HG02852 (cell line): ENCODE results near the gene CLASRP.
A peak's percentile ranks its signal among the peaks of the same experiment; 100 is the strongest.

Source experiments
- ATAC-seq: cut with Tn5 transposase; IDR thresholded peaks from one replicate; pipeline ENCODE4 v1.9.1; 2021; ENCODE audit warnings: mild to moderate bottlenecking, moderate library complexity; ENCODE audit not compliant: unreplicated experiment

CLASRP gene

DNA sequence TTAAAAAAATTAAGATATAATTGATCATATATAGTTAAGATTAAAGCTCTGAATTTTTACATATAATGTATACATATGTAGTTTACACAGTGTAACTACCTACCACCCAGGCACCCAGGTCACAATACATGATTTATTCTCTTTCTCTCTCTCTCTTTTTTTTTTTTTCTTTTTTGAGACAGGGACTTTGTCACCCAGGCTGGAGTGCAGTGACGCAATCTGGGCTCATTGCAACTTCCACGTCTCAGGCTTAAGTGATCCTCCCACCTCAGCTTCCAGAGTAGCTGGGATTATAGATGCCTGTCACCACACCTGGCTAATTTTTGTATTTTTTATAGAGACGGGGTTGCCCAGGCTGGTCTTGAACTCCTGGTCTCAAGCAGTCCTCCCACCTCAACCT, 18.8 kb upstream of the CLASRP start:
- ATAC-seq, result no peak

DNA sequence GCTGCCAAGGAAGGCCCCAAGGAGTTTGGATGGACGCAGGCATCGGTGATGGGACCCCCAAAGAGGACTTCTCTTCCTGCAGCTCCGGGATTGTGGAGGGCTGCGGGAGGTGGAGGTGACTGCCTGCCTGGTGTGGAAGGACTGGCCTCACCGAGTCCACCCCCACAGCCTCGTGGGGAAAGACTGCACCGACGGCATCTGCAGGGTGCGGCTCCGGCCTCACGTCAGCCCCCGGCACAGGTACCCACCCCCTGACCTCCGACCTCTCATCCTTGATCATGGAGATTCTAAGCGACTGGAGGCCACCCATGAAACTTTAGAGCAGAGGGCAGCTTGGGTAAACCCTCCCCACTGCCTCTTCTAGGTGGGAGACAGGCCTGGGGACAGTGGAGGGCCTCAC, 16.9 kb upstream of the CLASRP start:
- ATAC-seq, result no peak

DNA sequence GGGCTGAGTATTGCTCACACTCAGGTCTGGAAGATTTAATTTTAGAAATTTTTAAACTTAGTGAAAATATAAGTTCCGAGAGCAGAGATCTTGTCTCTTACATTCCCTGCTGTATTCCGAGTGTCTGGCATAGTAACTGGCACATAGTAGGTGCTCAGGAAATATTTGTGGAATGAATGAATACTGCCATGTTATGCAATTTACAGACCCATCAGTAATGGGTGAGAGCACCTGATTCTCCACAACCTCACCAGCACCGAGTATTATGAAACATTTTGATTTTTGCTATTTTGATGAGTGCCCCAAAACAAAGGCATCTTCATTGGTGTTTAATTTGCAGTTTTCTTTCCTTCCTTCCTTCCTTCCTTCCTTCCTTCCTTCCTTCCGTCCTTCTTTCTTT, 15.8 kb upstream of the CLASRP start:
- ATAC-seq, result no peak

DNA sequence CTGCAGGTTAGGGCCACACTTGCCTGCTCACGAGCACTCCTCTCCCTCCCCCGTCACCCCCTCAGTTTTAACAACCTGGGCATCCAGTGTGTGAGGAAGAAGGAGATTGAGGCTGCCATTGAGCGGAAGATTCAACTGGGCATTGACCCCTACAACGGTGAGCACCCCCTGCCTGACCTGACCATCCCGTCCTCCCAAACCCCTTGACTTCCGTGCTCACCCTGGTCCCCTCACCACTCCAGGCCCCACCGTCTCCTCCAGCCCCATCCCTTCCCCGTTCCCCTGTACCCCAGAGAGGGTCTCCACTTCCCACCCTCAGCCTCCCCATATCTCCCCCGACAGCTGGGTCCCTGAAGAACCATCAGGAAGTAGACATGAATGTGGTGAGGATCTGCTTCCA, 13.6 kb upstream of the CLASRP start:
- no peak for ATAC-seq

DNA sequence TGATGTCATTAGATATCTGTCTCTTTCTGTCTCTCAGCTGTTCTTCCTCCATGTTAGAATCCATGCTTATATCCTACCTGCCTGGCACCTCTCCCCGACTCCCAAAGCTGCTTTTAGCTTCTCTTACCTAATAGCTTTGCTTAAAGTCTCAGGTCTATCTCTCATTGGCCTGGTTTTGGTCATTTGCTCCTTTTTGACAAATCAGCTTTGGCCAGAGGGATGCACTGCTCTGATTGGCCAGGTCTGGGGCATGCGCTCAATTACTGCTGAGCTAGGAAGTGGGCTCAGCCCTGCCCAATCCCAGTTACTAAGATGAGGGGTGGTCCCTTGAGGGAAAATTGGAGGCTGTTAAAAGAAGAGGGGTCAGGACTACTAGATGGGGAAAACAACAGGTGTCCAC, 11.5 kb upstream of the CLASRP start:
- no peak for ATAC-seq

- no peak for ATAC-seq
Observed at GRCh38 chr19:45030825-45031224, 8.0 kb upstream of the CLASRP start.

DNA sequence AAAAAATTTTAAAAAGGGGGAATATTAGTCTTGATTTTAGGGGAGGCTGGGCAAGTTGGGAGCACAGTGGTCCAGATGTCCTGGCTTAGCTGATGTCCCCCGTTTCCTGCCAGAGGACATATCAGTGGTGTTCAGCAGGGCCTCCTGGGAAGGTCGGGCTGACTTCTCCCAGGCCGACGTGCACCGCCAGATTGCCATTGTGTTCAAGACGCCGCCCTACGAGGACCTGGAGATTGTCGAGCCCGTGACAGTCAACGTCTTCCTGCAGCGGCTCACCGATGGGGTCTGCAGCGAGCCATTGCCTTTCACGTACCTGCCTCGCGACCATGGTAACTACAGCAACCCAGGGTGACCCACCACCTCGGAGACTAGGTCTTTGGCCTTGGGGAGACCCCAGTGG, 6.4 kb upstream of the CLASRP start:
- no peak for ATAC-seq

- ATAC-seq, result no peak
Observed at GRCh38 chr19:45035755-45036154, 3.1 kb upstream of the CLASRP start.

GRCh38 chr19:45037393-45038169, 1.3 kb upstream of the CLASRP start:
- ATAC-seq, result no peak

- ATAC-seq, result no peak
Observed at GRCh38 chr19:45040059-45040771, 1.4 kb downstream of the CLASRP start.

GRCh38 chr19:45041125-45041524, 2.3 kb downstream of the CLASRP start:
- no peak for ATAC-seq

DNA sequence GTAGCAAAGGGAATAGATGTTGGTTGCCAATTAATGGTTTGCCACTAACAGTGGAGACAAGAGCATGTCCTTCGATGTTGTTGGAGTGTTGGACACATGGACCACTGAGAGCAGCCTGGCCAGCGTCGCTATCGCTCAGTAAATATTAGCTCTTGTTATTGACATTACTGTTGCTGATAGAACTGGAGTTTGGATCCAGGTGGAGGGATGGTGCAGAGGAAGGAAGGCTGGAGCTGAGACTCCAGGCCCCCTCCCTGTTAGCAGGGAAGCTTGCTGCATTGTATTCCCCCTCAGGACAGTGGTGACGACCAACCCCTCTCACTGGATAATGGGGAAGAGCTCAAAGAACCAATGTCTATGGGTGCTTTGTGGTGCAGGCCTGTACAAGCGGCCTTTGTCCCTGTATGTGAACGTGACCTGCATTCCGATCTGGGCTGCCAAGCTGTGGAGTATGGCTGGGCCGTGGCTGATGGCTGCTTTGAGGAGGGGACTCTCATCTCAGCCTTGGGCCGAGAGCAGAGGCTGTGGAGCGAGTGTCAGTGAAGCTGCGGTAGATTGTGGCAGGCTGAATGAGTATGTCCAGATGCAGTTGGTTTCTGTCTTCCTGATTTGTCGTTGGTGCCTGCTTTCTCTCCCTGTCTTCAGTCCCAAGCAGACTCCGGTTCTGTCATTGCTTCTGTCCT, 7.0 kb downstream of the CLASRP start:
- ATAC-seq, result no peak

DNA sequence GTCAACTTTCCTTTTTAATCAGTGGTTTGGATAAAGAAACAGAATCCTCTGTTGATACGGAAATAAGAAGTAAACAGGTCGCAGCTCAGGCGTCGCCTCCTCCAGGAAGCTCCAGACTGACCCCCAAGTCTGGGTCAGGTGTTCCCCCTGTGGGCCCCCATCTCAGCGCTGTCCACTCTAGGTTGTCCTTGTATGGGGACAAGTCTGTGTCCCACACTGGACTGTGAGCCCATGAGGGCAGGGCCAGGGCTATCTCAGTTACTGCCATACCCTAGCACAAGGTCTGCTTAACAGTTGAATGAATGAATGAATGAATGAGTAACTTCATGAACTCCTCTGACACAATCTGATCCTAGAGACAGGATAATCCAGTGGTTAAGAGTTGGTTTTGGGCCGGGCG, 7.5 kb downstream of the CLASRP start:
- no peak for ATAC-seq

DNA sequence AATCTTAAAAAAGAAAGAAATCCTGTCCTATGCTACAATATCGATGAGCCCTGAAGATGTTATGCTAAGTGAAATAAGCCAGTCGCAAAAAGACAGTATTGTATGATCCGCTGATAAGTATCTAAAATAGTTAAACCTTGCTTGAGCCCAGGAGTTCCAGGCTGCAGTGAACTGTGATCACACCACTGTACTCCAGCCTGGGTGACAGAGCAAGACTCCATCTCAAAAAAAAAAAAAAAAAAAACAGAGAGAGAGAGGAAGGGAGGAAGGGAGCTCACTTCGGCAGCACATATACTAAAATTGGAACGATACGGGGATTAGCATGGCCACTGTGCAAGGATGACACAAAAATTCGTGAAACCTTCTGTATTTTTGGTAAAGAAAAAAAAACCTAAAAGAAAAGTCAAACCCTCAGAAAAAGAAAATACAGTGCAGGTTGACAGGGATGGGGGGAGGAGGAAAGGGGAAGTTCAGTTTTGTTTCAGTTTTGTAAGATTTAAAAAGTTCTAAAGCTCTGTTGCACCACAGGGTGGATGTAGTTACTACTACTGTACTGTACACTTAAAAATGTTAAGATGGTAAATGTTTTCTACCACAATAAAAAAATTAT, 8.4 kb downstream of the CLASRP start:
- ATAC-seq, result peak; percentile 71

DNA sequence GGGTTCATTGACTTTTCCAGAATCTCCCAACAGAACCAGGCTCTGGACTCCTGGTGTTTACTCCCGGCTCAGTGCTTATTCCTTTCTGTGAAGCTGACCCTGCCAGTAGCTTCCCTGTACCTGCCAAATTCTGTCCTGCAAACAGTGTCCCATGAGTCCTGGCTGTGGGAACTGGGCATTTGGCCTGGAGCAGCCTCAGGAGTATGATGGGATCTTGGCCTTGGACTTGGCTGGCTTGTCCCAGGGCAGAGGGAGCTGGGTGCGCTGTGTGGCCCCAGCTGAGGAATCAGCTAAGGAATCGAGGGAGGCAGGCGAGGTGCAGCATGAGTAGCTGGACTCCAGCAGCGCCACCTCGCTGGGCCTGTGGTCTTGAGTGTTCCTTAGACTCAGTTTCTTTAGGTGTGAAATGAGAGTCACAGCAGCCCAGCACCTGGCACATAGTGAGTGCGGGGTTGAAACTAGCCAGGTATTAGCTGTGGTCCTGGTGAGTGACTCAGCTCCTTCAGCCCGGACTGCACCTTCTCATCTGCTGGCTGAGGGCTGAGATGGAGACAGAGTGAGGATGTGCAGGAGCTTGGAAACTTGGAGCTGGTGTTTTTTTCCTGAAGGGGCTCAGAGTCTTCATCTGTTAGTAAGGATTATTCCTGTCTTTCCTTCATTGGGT, 10.4 kb downstream of the CLASRP start:
- ATAC-seq, result no peak

DNA sequence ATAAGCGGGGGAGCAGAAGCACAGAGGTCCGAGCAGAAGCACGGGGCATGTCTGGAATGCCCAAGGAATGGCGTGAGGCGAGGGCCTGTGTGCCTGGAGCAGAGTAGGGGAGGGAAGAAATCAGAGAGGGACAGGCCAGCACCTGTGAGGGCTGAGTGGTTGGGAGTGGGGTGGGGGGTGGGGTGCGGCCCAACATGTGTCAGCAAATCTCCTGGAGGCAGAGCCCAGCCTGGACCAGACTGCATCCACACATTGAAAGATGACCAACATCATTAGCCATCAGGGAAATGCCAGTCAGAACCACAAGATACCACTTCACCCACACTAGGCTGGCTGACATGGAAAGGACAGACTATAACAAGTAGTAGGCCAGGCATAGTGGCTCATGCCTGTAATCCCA, 11.2 kb downstream of the CLASRP start:
- ATAC-seq, result no peak

GRCh38 chr19:45051929-45052579, 13.2 kb downstream of the CLASRP start:
- ATAC-seq, result no peak

DNA sequence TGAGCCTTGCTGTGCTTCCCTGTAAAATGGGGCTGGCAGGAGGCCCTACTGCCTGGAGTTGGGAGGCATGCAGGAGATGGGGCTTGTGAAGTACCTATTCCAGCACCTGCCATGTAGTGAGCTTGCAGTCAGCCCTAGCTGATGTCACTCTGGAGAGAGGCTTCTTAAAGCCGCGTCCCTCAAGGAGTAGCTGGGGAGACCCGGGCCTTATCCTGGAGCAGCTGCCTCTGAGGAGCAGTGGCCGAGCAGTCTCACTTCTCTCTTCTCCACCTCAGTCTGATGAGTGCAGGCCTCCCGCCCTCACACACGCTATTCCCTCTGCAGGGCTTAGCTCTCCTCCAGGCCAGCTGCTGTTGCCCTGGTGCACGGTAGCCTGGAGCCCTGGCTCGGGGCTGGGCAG, 18.0 kb downstream of the CLASRP start:
- no peak for ATAC-seq

GRCh38 chr19:45057444-45057843, 18.6 kb downstream of the CLASRP start:
- ATAC-seq, result no peak

GRCh38 chr19:45058622-45059159, 19.8 kb downstream of the CLASRP start:
- no peak for ATAC-seq
